GM18873 (cell line): ENCODE results near the gene TCEAL6.
"Not testable (repeated sequence)": the region's sequence is repeated elsewhere in the genome, so short reads cannot be mapped to it uniquely, and the experiment has no call there.

Experiments
- ATAC-seq: cut with Tn5 transposase; IDR thresholded peaks from one replicate; pipeline ENCODE4 v1.9.1; 2021; ENCODE audit warnings: mild to moderate bottlenecking, moderate library complexity, moderate number of reproducible peaks; ENCODE audit not compliant: unreplicated experiment, low FRiP score

TCEAL6 gene

GRCh38 chrX:102142274-102142673, at the start of gene TCEAL6:
Gene TCEAL6 (minus strand): TSS chrX:102142481.
- ATAC-seq: not testable (repeated sequence)

- no peak for ATAC-seq
These were observed 43.9 kb upstream of the TCEAL6 start for GRCh38 chrX:102185967-102186720.

- peak; percentile 86 for ATAC-seq
These were observed 13.5 kb upstream of the TCEAL6 start, which contains the start of gene BEX5 for GRCh38 chrX:102155806-102156179. Gene BEX5 (minus strand): TSS chrX:102155977. CDS start chrX:102154265, 1,712 bp downstream.

- peak; percentile 21 for ATAC-seq
These were observed 12.9 kb upstream of the TCEAL6 start for GRCh38 chrX:102154900-102155805.

- ATAC-seq: no peak
These were observed 12.1 kb upstream of the TCEAL6 start for GRCh38 chrX:102154218-102154860.

- ATAC-seq: not testable (repeated sequence)
These were observed 650 bp downstream of the TCEAL6 start for GRCh38 chrX:102141631-102142030.

- not testable (repeated sequence) for ATAC-seq
These were observed 1.4 kb downstream of the TCEAL6 start for GRCh38 chrX:102140876-102141275.

- no peak for ATAC-seq
These were observed 4.2 kb downstream of the TCEAL6 start for GRCh38 chrX:102138064-102138463.

GRCh38 chrX:102129473-102129872, 12.8 kb downstream of the TCEAL6 start:
- ATAC-seq: no peak

- ATAC-seq: no peak
These were observed 15.4 kb downstream of the TCEAL6 start for GRCh38 chrX:102126863-102127262.

GRCh38 chrX:102126080-102126818, 16.0 kb downstream of the TCEAL6 start:
- not testable (repeated sequence) for ATAC-seq

GRCh38 chrX:102125436-102125835, 16.8 kb downstream of the TCEAL6 start, which contains the start of gene TCEAL2:
Gene TCEAL2 (plus strand): TSS chrX:102125679. CDS start chrX:102126831, 1,152 bp downstream.
- not testable (repeated sequence) for ATAC-seq

GRCh38 chrX:102125014-102125413, 17.3 kb downstream of the TCEAL6 start:
- ATAC-seq: not testable (repeated sequence)

- no peak for ATAC-seq
These were observed 26.5 kb downstream of the TCEAL6 start for GRCh38 chrX:102115748-102116147.

- ATAC-seq: no peak
These were observed 28.9 kb downstream of the TCEAL6 start for GRCh38 chrX:102113367-102113766.
